SK-N-SH treated with all-trans-retinoic acid at 6 μM for 48 hours (cell line): ENCODE measurements around the gene PRKAG3.

Experiments
- CREB5 ChIP-seq: fragments of 250-450 bp; sonication (Bioruptor Pico); IDR thresholded peaks from 2 replicates; pipeline ENCODE4 v1.5.1; 2020; ENCODE audit warnings: low read depth, mild to moderate bottlenecking, moderate library complexity
- ZFP30 ChIP-seq: fragments of 450-650 bp; formaldehyde crosslinking; IDR thresholded peaks from 2 replicates; pipeline ENCODE4 v1.5.0; 2022; ENCODE audit warnings: mild to moderate bottlenecking, moderate library complexity

GRCh38 chr2:218827701-218828476, 3.7 kb downstream of the PRKAG3 start:
- no peak for TF ChIP-seq ZFP30 (CRISPR knock-in tag)
- no peak for TF ChIP-seq CREB5 (CRISPR knock-in tag)
